LNCAP (cell line): ENCODE data around the gene RAP1GAP.

Experiments
- CTCF ChIP-seq: fragments of 450-650 bp; IDR thresholded peaks from 2 replicates; pipeline ENCODE4 v1.5.1; 2017; ENCODE audit warnings: mild to moderate bottlenecking

RAP1GAP gene

DNA sequence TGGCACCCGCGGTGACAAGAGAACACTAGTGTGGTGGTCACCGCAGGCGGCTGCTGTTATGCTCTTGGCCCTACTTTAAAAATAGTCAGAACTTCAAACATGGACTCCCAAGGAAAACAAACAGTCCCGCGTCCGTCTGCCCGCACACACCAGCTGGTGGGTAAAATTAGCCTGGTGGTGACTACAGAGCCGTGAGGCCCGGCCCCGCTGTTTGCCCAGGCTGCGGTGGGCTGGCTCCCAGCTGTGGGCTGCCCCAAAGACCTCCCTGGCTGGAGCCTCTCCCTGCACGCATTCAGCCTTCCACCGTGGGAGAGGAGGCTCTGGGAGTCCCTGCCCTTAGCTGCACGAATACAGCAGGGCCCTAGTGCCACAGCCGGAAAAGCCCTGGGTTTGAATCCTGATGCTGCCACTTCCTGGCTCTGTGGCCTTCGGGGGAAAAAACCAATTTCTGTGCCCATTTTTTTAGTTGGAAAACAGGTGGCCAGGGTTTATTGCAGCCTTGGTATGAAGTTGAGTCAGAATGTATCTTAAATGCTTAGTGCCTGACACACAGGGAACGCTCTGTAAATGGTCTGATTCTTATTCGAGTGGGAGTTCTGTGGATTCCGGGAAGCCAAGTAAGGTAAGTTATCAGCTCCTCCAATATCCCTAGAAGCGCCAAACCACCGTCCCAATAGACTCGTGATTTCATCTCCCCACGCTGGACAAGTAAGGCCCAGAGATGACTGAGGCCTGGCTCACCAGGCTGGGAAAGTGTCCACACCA, 101.7 kb downstream of the RAP1GAP start:
- TF ChIP-seq CTCF, result no peak

- TF ChIP-seq CTCF, result no peak
Observed at GRCh38 chr1:21565285-21565684, 103.9 kb downstream of the RAP1GAP start.

DNA sequence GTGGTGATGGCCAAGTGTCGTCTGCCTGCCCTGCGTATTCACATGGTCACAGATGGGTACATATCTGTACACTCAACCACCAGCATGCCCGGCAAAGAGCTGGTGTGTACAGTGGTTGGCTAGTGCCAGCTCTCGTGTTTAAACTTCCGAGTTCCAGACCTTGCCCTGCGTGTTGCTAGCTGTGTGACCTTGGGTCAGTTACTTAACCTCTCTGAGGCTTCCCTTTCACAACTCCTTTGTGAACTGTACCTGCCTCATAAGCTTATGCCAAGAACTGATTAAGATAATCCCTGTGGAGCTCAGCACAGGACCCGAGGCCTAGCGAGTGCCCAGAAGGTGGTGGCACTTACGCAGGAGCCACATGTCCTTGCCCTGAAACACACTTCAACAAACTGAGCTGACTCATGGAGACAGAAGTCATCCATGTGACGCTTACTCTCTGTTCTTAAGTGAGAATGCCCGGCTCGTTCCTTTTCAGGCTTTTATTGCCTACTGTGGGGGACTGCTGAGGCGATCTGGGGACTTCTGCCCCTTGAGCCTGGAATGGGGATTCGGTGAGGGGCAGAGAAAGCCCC, 104.5 kb downstream of the RAP1GAP start:
- no peak for TF ChIP-seq CTCF

DNA sequence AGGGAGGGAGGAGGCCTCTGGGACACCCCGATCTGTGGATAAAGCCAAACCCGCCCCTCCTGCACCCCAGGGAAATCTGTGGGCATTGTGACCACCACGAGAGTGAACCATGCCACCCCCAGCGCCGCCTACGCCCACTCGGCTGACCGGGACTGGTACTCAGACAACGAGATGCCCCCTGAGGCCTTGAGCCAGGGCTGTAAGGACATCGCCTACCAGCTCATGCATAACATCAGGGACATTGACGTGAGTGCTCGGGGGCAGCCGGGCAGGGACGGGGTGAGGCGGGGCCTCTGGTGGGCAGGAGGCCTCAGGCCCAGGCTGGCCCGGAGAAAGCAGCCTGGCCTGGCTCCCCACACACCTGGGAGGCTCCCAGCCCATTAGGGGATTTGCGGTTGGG, 105.2 kb downstream of the RAP1GAP start:
- no peak for TF ChIP-seq CTCF

DNA sequence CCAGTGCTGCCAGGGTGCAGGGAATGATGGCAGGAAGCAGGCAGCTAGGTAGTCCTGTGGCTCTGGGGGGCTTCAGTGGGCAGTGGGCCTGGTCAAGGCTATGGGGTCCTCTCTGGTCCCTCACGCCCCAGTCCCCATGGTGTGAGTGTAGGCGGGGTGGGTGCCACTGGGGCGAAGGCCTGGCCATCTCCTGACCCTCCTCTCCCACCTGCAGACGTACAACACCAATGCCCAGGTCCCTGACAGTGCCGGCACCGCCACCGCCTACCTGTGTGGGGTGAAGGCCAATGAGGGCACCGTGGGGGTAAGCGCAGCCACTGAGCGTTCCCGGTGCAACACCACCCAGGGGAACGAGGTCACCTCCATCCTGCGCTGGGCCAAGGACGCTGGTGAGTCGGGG, 106.3 kb downstream of the RAP1GAP start:
- no peak for TF ChIP-seq CTCF

DNA sequence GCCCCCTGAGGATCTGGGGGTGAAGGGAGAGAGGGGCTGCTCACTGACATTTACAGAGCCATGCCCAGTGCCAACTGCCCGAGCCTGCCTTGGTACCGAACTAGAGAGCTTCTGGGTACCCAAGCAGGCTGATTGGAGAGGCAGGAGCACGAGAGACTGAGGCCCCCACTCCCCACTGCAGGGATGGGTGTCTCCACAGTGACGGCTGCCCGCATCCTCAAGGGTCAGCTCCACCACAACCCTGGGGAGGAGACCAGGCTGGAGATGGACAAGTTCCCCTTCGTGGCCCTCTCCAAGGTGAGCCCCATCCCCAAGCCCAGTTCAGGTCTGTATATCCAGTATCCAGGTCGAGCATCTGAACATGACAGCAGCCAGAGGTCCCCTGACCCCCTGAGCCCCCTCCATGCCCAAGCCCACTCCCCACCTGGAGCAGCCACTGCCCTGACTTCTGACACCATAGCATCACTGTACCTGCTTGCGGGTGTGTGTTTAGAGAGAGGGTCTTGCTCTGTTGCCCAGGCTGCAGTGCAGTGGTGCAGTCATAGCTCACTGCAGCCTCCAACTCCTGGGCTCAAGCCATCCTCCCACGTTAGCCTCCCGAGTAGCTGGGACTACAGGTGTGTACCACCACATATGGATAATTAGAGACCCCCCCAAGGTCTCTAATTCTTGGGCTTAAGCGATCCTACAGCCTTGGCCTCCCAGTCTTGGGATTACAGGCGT, 108.1 kb downstream of the RAP1GAP start:
- TF ChIP-seq CTCF, result no peak

- TF ChIP-seq CTCF, result no peak
Observed at GRCh38 chr1:21559788-21560567, 109.2 kb downstream of the RAP1GAP start.
